GM18870 (cell line): ENCODE results near the gene COL23A1.

Source experiments
- ATAC-seq: cut with Tn5 transposase; IDR thresholded peaks from one replicate; pipeline ENCODE4 v1.9.1; 2021; ENCODE audit warnings: moderate library complexity; ENCODE audit not compliant: unreplicated experiment

COL23A1 gene

GRCh38 chr5:178426326-178427130, 163.7 kb downstream of the COL23A1 start:
- ATAC-seq, result no peak

- ATAC-seq, result no peak
Observed at GRCh38 chr5:178425621-178426068, 164.5 kb downstream of the COL23A1 start.

GRCh38 chr5:178424810-178425177, 165.4 kb downstream of the COL23A1 start:
- ATAC-seq, result no peak

GRCh38 chr5:178423901-178424809, 166.0 kb downstream of the COL23A1 start:
- no peak for ATAC-seq

GRCh38 chr5:178423431-178423830, 166.8 kb downstream of the COL23A1 start:
- no peak for ATAC-seq

GRCh38 chr5:178422400-178422775, 167.8 kb downstream of the COL23A1 start:
- ATAC-seq, result no peak

- ATAC-seq, result no peak
Observed at GRCh38 chr5:178421699-178422399, 168.3 kb downstream of the COL23A1 start.

- no peak for ATAC-seq
Observed at GRCh38 chr5:178421128-178421527, 169.1 kb downstream of the COL23A1 start.

GRCh38 chr5:178420354-178420781, 169.8 kb downstream of the COL23A1 start:
- ATAC-seq, result no peak

- ATAC-seq, result no peak
Observed at GRCh38 chr5:178419651-178420050, 170.5 kb downstream of the COL23A1 start.

GRCh38 chr5:178419196-178419595, 171.0 kb downstream of the COL23A1 start:
- ATAC-seq, result no peak

- no peak for ATAC-seq
Observed at GRCh38 chr5:178418471-178419010, 171.7 kb downstream of the COL23A1 start.

GRCh38 chr5:178418031-178418430, 172.2 kb downstream of the COL23A1 start:
- ATAC-seq, result no peak

- ATAC-seq, result no peak
Observed at GRCh38 chr5:178417391-178417811, 172.8 kb downstream of the COL23A1 start.

- no peak for ATAC-seq
Observed at GRCh38 chr5:178416919-178417318, 173.3 kb downstream of the COL23A1 start.

- no peak for ATAC-seq
Observed at GRCh38 chr5:178416206-178416882, 173.8 kb downstream of the COL23A1 start.

- ATAC-seq, result no peak
Observed at GRCh38 chr5:178415353-178415752, 174.8 kb downstream of the COL23A1 start.

GRCh38 chr5:178413988-178414387, 176.2 kb downstream of the COL23A1 start:
- no peak for ATAC-seq

GRCh38 chr5:178411083-178411482, 179.1 kb downstream of the COL23A1 start:
- no peak for ATAC-seq

GRCh38 chr5:178407646-178408045, 182.5 kb downstream of the COL23A1 start:
- ATAC-seq, result no peak
